ENCODE results near the gene SLC9A3. TPM values are rescaled to one million over a fixed set of nuclear protein-coding genes. Genes with fewer than 3 reads are reported as not detected.

Gene SLC9A3
- total RNA-seq, 4 donors from 2014 or later = 1.7 to 5.0 (median 2.8) TPM

DNA sequence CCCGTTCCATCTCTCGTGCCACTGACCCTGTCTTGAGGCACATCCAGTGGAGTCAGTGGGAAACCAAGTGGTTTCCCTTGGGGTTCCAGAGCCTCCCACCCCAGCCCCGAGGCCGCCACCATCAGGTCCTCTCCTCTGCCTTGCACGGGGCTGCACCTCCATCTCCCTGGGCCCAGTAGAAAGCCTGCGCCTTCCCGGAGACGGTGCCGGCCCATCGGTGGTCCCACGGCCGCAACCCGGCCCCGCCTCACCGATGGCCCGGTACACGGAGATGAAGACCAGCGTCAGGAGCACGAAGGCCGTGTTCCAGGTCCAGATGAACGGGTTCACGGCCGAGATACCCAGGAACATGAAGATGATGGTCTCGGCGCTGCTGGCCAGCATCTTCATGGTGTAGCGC is 41.2 kb downstream of the SLC9A3 start:
- intact Hi-C loops (cut with DNase I) = no loop called here
- H3K36me3 ChIP-seq = no peaks in the 10 kb centered on the region
- TF ChIP-seq EP300 (IDR thresholded peaks at IDR 0.05) (no peak), POLR2AphosphoS5 (IDR thresholded peaks at IDR 0.05) (no peak), POLR2A (IDR thresholded peaks at IDR 0.05; ENCODE audit: low read depth) (no peak)
- TF ChIP-seq, protein P1, sequence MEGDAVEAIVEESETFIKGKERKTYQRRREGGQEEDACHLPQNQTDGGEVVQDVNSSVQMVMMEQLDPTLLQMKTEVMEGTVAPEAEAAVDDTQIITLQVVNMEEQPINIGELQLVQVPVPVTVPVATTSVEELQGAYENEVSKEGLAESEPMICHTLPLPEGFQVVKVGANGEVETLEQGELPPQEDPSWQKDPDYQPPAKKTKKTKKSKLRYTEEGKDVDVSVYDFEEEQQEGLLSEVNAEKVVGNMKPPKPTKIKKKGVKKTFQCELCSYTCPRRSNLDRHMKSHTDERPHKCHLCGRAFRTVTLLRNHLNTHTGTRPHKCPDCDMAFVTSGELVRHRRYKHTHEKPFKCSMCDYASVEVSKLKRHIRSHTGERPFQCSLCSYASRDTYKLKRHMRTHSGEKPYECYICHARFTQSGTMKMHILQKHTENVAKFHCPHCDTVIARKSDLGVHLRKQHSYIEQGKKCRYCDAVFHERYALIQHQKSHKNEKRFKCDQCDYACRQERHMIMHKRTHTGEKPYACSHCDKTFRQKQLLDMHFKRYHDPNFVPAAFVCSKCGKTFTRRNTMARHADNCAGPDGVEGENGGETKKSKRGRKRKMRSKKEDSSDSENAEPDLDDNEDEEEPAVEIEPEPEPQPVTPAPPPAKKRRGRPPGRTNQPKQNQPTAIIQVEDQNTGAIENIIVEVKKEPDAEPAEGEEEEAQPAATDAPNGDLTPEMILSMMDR (IDR thresholded peaks at IDR 0.05) = no peak
- H3K4me1 ChIP-seq = peaks cover 0 to 5% (median 0%) of the 10 kb centered on the region in 4 donors
- H3K27me3 ChIP-seq = peaks cover 0 to 88% (median 35%) of the 10 kb centered on the region in 4 donors
- H3K4me3 ChIP-seq = no peak overlapping the region
- no peak overlapping the region for H3K27ac ChIP-seq (replicated peaks in 1 of 4)
- DNase-seq (ENCODE audit: extremely low spot score) = no peak
- H3K9me3 ChIP-seq = no peaks in the 10 kb centered on the region
- WGBS = 95% methylated on average over 25 of the region's 26 CpGs

- H3K4me3 ChIP-seq = no peak overlapping the region
- peaks cover 0 to 91% (median 38%) of the 10 kb centered on the region in 4 donors for H3K27me3 ChIP-seq
- no peaks in the 10 kb centered on the region for H3K9me3 ChIP-seq
- DNase-seq (ENCODE audit: extremely low spot score) = no peak
- intact Hi-C loops (cut with DNase I) = no loop called here
- H3K27ac ChIP-seq (replicated peaks in 1 of 4) = no peak overlapping the region
- H3K36me3 ChIP-seq = no peaks in the 10 kb centered on the region
- 93% methylated on average over 22 of the region's 27 CpGs for WGBS
- TF ChIP-seq EP300 (IDR thresholded peaks at IDR 0.05) (no peak), POLR2AphosphoS5 (IDR thresholded peaks at IDR 0.05) (no peak), POLR2A (IDR thresholded peaks at IDR 0.05; ENCODE audit: low read depth) (no peak)
- TF ChIP-seq, protein P1 (IDR thresholded peaks at IDR 0.05) = no peak
- H3K4me1 ChIP-seq = peaks cover 0 to 5% (median 0%) of the 10 kb centered on the region in 4 donors
These were observed 41.7 kb downstream of the SLC9A3 start for GRCh38 chr5:482506-482905.

DNA sequence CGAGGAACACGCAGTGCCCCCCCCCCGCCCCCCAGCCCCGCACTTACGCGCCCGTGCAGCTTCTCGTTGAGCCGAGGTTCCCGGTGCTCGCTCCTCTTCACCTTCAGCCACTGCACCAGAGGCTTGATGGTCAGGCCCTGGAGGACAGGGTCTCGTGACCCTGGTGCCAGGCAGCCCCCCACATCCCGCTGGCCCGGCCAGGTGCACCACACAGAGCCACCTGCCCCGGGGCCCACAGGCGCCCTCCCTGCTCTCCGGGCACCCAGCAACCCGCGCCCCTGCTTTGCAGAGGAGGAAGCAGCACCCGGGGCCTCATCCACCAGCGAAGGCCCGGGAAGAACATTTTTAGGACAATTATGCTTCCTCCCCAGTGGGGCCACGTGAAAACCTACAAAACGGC is 42.2 kb downstream of the SLC9A3 start:
- DNase-seq (ENCODE audit: extremely low spot score) = no peak
- no peaks in the 10 kb centered on the region for H3K9me3 ChIP-seq
- peaks cover 0 to 96% (median 40%) of the 10 kb centered on the region in 4 donors for H3K27me3 ChIP-seq
- peaks cover 0 to 5% (median 0%) of the 10 kb centered on the region in 4 donors for H3K4me1 ChIP-seq
- 80% methylated on average over 7 of the region's 24 CpGs for WGBS
- no peak overlapping the region for H3K4me3 ChIP-seq
- H3K36me3 ChIP-seq = no peaks in the 10 kb centered on the region
- H3K27ac ChIP-seq (replicated peaks in 1 of 4) = no peak overlapping the region
- intact Hi-C loops (cut with DNase I) = no loop called here
- TF ChIP-seq POLR2A (IDR thresholded peaks at IDR 0.05; ENCODE audit: low read depth) (no peak), POLR2AphosphoS5 (IDR thresholded peaks at IDR 0.05) (no peak), EP300 (IDR thresholded peaks at IDR 0.05) (no peak)
- TF ChIP-seq, protein P1 (IDR thresholded peaks at IDR 0.05) = no peak

DNA sequence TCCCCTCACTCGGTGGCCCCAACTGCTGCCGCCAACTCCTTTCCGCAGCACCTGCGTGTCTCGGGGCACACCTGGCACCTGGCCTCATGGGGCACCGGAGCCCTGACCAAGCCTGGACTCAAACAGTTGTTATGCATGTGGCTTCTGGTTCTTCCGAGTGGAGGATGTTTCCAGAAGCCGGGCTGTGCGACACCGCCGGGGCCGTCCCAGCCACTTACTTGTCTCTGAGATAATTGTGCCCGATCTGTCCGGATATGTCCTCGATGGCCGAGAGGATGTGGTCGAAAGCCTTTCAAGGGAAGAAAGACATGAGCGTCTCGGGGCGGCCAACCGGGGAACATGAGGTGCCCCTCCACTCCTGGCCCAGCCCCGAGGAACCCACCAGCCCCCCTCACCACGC is 42.9 kb downstream of the SLC9A3 start:
- no peaks in the 10 kb centered on the region for H3K36me3 ChIP-seq
- no peak for TF ChIP-seq POLR2AphosphoS5 (IDR thresholded peaks at IDR 0.05)
- TF ChIP-seq, protein P1 (IDR thresholded peaks at IDR 0.05) = no peak
- TF ChIP-seq POLR2A (IDR thresholded peaks at IDR 0.05; ENCODE audit: low read depth) = no peak
- TF ChIP-seq EP300 (IDR thresholded peaks at IDR 0.05) = no peak
- no peak overlapping the region for H3K27ac ChIP-seq (replicated peaks in 1 of 4)
- H3K9me3 ChIP-seq = no peaks in the 10 kb centered on the region
- H3K4me3 ChIP-seq = no peak overlapping the region
- 83% methylated on average over 21 of the region's 23 CpGs for WGBS
- H3K4me1 ChIP-seq = peaks cover 0 to 5% (median 0%) of the 10 kb centered on the region in 4 donors
- DNase-seq (ENCODE audit: extremely low spot score) = no peak
- peaks cover 0 to 99% (median 47%) of the 10 kb centered on the region in 4 donors for H3K27me3 ChIP-seq
- intact Hi-C loops (cut with DNase I) = no loop called here

Measured in esophagus muscularis mucosa (tissue), 4 donors.